Activated CD8-positive, alpha-beta memory T cell treated with anti-CD3 and anti-CD28 coated beads for 4 hours (primary cell): ENCODE measurements around the gene DHRS3.

Experiments used
- DNase-seq, 2 donors: peaks; one replicate each; pipeline ENCODE4 v3.0.0-alpha.2; 2020; ENCODE audit warnings: low read depth in 2 of 2

The DHRS3 gene

GRCh38 chr1:12553963-12554362 is 64.0 kb downstream of the DHRS3 start:
- no peak for DNase-seq

GRCh38 chr1:12552951-12553921 is 64.8 kb downstream of the DHRS3 start:
- DNase-seq = no peak

- no peak for DNase-seq
These were observed 65.7 kb downstream of the DHRS3 start for GRCh38 chr1:12552111-12552888.

GRCh38 chr1:12551584-12551983 is 66.4 kb downstream of the DHRS3 start:
- no peak for DNase-seq

- no peak for DNase-seq
These were observed 68.3 kb downstream of the DHRS3 start for GRCh38 chr1:12549460-12550349.

- no peak for DNase-seq
These were observed 69.0 kb downstream of the DHRS3 start for GRCh38 chr1:12548973-12549459.

GRCh38 chr1:12548279-12548972 is 69.6 kb downstream of the DHRS3 start:
- DNase-seq = no peak

GRCh38 chr1:12547586-12548225 is 70.3 kb downstream of the DHRS3 start:
- no peak for DNase-seq

- DNase-seq = no peak
These were observed 71.0 kb downstream of the DHRS3 start for GRCh38 chr1:12546771-12547585.

GRCh38 chr1:12544992-12545391 is 73.0 kb downstream of the DHRS3 start:
- DNase-seq = no peak

GRCh38 chr1:12544357-12544756 is 73.7 kb downstream of the DHRS3 start:
- no peak for DNase-seq

- DNase-seq = no peak
These were observed 74.3 kb downstream of the DHRS3 start for GRCh38 chr1:12543740-12544154.

GRCh38 chr1:12542616-12543592 is 75.1 kb downstream of the DHRS3 start:
- DNase-seq = no peak

- no peak for DNase-seq
These were observed 75.9 kb downstream of the DHRS3 start for GRCh38 chr1:12542138-12542465.

- no peak for DNase-seq
These were observed 76.5 kb downstream of the DHRS3 start for GRCh38 chr1:12541274-12542137.

- DNase-seq = no peak
These were observed 77.3 kb downstream of the DHRS3 start for GRCh38 chr1:12540580-12541273.
